GM13977 (cell line): ENCODE data around the gene PDXDC1.

ENCODE experiments used
- DNase-seq: peaks from one replicate; pipeline ENCODE4 v3.0.0; 2012; ENCODE audit warnings: low spot score
- CTCF ChIP-seq: IDR thresholded peaks from 2 replicates; pipeline ENCODE4 v1.5.1; 2012; ENCODE audit warnings: mild to moderate bottlenecking, control low read depth; ENCODE audit not compliant: insufficient read depth; ENCODE audit errors: extremely low read depth, missing control alignments
- in situ Hi-C: fragments of 300-500 bp; cut with MboI; formaldehyde crosslinking; loops from one replicate; pipeline ENCODE4 v1.12.0; 2022; ENCODE audit warnings: low sequenced_read_pairs, low pct_unique_long_range_greater_than_20kb, mixed read lengths, inconsistent platforms; ENCODE audit not compliant: unreplicated experiment

Gene PDXDC1

GRCh38 chr16:15031179-15031578 is 56.4 kb downstream of the PDXDC1 start:
- in situ Hi-C loops, result no loop called here
- TF ChIP-seq CTCF, result no peak
- DNase-seq, result no peak

- no peak for DNase-seq
- in situ Hi-C loops, result no loop called here
- TF ChIP-seq CTCF, result no peak
Observed at GRCh38 chr16:15031586-15031985, 56.8 kb downstream of the PDXDC1 start.

DNA sequence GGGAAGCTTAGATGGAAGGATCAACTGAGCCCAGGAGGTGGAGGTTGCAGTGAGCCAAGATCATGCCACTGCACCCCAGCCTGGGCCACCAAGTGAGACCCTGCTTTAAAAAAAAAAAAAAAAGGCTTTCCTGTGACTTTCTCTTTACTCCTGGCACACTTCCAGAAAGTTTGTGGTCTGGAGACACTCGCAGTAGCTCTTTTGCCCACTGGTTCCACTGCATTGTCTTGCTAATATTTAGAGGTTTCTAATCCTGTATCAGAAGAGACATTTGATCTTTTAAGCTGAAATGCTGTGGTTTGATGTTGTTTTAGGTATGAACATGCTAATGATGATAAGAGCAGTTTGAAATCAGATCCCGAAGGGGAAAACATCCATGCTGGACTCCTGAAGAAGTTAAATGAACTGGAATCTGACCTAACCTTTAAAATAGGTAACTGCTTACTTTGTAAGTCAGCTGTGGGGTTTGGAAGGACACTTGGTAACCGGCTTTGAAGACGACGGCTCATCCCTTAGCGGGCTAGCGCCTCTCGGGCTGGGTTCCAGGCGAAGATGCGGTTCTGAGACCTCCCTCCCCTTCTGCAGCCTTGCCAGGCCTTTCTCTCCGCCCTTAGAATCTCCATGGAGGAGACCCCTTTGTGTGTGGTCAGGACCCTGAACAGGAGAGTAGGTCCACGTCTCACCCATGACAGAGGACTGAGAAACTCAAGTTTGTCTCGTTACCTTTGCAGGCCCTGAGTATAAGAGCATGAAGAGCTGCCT is 57.9 kb downstream of the PDXDC1 start:
- no peak for DNase-seq
- in situ Hi-C loops, result no loop called here
- TF ChIP-seq CTCF, result no peak

- TF ChIP-seq CTCF, result no peak
- no peak for DNase-seq
- in situ Hi-C loops, result no loop called here
Observed at GRCh38 chr16:15033309-15033707, 58.5 kb downstream of the PDXDC1 start.

DNA sequence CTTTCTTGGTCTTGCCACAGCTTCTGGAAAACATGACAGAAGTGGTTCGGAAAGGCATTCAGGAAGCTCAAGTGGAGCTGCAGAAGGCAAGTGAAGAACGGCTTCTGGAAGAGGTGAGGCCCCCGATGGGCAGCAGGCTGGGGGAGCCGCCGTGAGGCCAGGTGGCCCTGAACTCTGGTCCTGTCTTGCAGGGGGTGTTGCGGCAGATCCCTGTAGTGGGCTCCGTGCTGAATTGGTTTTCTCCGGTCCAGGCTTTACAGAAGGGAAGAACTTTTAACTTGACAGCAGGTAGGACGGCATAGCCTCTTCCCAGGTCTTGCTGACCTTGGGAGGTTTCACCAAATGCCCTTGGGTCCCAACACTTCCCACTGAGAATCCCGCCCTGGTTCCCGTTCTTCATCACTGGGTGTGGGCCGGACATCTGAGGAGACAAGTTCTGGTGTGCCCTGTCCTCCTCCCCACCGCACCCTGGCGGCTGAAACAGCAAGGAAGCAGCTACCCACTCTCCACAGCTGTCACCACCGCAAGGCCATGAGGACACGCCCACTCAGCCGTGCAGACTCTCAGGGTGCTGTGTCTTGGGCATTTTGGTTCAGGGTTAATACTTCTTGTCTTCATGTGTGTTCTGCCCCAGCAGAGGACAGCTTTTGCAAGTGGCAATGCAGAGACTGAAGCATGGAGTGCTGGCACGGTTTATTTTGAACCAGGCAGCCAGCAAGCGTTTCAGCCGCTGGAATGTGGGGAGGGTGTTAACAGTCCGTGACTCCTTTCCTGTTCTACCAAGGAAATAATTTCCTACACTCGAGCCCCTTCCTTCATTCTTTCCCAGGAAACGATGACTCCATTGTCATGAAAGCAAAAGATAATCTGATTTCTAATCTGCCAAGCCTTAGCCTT is 59.7 kb downstream of the PDXDC1 start:
- in situ Hi-C loops, result no loop called here
- no peak for TF ChIP-seq CTCF
- DNase-seq, result no peak

- no peak for TF ChIP-seq CTCF
- in situ Hi-C loops, result no loop called here
- DNase-seq, result no peak
Observed at GRCh38 chr16:15035163-15035729, 60.4 kb downstream of the PDXDC1 start.
